Measurements from ENCODE around the gene KIAA0408. TPM values are rescaled to one million over a fixed set of nuclear protein-coding genes. Genes with fewer than 3 reads are reported as not detected.

KIAA0408 gene
- total RNA-seq, 1 experiment from 2014 or later = 3.1 TPM

DNA sequence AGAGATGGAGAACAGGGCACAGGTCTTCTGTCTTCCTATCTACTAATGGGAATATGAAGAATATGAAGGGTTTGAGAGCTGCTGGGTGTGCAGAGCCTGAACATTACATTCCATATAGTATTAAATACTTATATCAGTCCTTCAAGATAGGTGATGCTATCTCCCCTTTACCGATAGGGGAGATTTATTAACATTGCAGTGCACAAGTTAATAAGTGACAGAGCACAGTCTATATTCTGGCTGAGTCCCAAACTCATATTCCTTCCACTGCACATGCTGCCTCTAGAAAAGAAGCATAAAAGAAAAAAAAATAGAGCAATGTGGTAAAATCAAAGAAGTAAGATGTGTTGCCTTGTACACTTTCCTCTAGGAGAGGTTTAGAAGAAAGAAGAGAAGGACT is 18.5 kb upstream of the KIAA0408 start:
- H2BK20ac ChIP-seq (ENCODE audit: low read depth, low read length, poor library complexity, severe bottlenecking) = no peak overlapping the region
- no peaks in the 10 kb centered on the region for H3K23me2 ChIP-seq (ENCODE audit: insufficient read length, low read depth, low read length, poor library complexity, severe bottlenecking)
- H3K9ac ChIP-seq (ENCODE audit: extremely low read depth, insufficient read length, low read length) = no peak overlapping the region
- no peak overlapping the region for H2BK15ac ChIP-seq (ENCODE audit: low read depth, low read length)
- no peak overlapping the region for H4K8ac ChIP-seq (replicated peaks; ENCODE audit: insufficient read length, low read depth, low read length)
- H3K79me2 ChIP-seq (ENCODE audit: insufficient read depth, low read length) = no peaks in the 10 kb centered on the region
- H3K27me3 ChIP-seq (ENCODE audit: insufficient read depth, low read length) = no peaks in the 10 kb centered on the region
- no peak overlapping the region for H3K4me2 ChIP-seq (ENCODE audit: insufficient read depth, insufficient read length, low read length)
- H3K79me1 ChIP-seq (ENCODE audit: insufficient read depth, low read depth, low read length, poor library complexity, severe bottlenecking) = no peaks in the 10 kb centered on the region
- no peaks in the 10 kb centered on the region for H3K9me3 ChIP-seq (ENCODE audit: control insufficient read depth, low read depth, low read length)
- Mint-ChIP-seq H3K4me1 (peaks cover 21 to 25% of the 10 kb centered on the region in 2 experiments), H3K27ac (no peak overlapping the region; a peak in 1 of 7 replicates), H3K36me3 (ENCODE audit: insufficient read depth in 1 of 3, low read depth in 3 of 3) (peaks cover 39 to 71% (median 44%) of the 10 kb centered on the region in 3 experiments), H3K27me3 (ENCODE audit: low read depth) (no peaks in the 10 kb centered on the region), H3K4me3 (no peak overlapping the region), H3K9me3 (no peaks in the 10 kb centered on the region)
- H2AK5ac ChIP-seq (ENCODE audit: insufficient read length, low read length) = no peak overlapping the region
- no peak overlapping the region for H3K27ac ChIP-seq (ENCODE audit: insufficient read length, low read depth, low read length)
- H4K5ac ChIP-seq (ENCODE audit: insufficient read length, low read depth, low read length) = no peak overlapping the region
- no peak overlapping the region for H3K56ac ChIP-seq (ENCODE audit: insufficient read length, low read depth, low read length)
- H2AFZ ChIP-seq (ENCODE audit: low read length) = no peak overlapping the region
- peaks cover 4% of the 10 kb centered on the region; the same call in 1 of the 2 replicates for H3K4me1 ChIP-seq (ENCODE audit: insufficient read depth, low read length)
- no peak overlapping the region for H2BK120ac ChIP-seq (ENCODE audit: low read depth, low read length, poor library complexity, severe bottlenecking)
- WGBS (ENCODE audit: extremely low coverage, insufficient read length, low lambda C conversion rate) = no CpG with 5 or more reads among the region's 1 CpG
- H3K23ac ChIP-seq (ENCODE audit: insufficient read length, low read depth, low read length) = no peak overlapping the region
- H3K18ac ChIP-seq (ENCODE audit: insufficient read length, low read depth, low read length) = no peak overlapping the region
- H2BK12ac ChIP-seq (ENCODE audit: insufficient read length, low read depth, low read length) = no peak overlapping the region
- no peak overlapping the region for H2BK5ac ChIP-seq (ENCODE audit: insufficient read length, low read length)
- H3T11ph ChIP-seq (ENCODE audit: low read length) = no peak overlapping the region
- H3K4ac ChIP-seq (ENCODE audit: low read depth, low read length) = no peak overlapping the region
- H4K91ac ChIP-seq (ENCODE audit: insufficient read length, low read depth, low read length) = no peak overlapping the region
- H4K20me1 ChIP-seq (ENCODE audit: control insufficient read depth, insufficient read depth, insufficient read length) = no peaks in the 10 kb centered on the region
- TF ChIP-seq, protein P1, sequence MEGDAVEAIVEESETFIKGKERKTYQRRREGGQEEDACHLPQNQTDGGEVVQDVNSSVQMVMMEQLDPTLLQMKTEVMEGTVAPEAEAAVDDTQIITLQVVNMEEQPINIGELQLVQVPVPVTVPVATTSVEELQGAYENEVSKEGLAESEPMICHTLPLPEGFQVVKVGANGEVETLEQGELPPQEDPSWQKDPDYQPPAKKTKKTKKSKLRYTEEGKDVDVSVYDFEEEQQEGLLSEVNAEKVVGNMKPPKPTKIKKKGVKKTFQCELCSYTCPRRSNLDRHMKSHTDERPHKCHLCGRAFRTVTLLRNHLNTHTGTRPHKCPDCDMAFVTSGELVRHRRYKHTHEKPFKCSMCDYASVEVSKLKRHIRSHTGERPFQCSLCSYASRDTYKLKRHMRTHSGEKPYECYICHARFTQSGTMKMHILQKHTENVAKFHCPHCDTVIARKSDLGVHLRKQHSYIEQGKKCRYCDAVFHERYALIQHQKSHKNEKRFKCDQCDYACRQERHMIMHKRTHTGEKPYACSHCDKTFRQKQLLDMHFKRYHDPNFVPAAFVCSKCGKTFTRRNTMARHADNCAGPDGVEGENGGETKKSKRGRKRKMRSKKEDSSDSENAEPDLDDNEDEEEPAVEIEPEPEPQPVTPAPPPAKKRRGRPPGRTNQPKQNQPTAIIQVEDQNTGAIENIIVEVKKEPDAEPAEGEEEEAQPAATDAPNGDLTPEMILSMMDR (conservative IDR thresholded peaks at IDR 0.05) = no peak
- H3K14ac ChIP-seq (ENCODE audit: insufficient read depth, low read length) = no peak overlapping the region
- DNase-seq = no peak

All from H9 (cell line).